ENCODE measurements around the gene GALNT12.

Gene GALNT12

GRCh38 chr9:98870782-98871557 lies 63.5 kb downstream of the GALNT12 start:
- Histone ChIP-seq H3K4me1 (ENCODE audit: control insufficient read depth, insufficient read depth, low read length) (no peaks in the 10 kb centered on the region), H3K27ac (ENCODE audit: extremely low read depth, low read depth, low read length) (no peak overlapping the region), H3K9me3 (ENCODE audit: control insufficient read depth, insufficient read depth, low read depth, low read length) (no peaks in the 10 kb centered on the region), H3K36me3 (ENCODE audit: control insufficient read depth in 2 of 2, insufficient read depth in 1 of 2, low read length in 2 of 2) (no peaks in the 10 kb centered on the region), H3K4me3 (ENCODE audit: low read depth, low read length) (no peak overlapping the region)
- CTCF ChIA-PET, result interaction anchor here (0.7 to 1.1 kb wide), 5 partner anchors 22 to 1706 kb away, joined by 3 to 4 read pairs (median 3); no protein-coding TSS in a partner anchor
- TF ChIP-seq MYNN (tag by site-specific recombination; IDR thresholded peaks at IDR 0.05; ENCODE audit: borderline replicate concordance) (no peak), HIC1 (tag by site-specific recombination; IDR thresholded peaks at IDR 0.05) (no peak), ZNF610 (tag by site-specific recombination; IDR thresholded peaks at IDR 0.05; ENCODE audit: borderline replicate concordance) (no peak), ZNF768 (tag by site-specific recombination; IDR thresholded peaks at IDR 0.05) (no peak), AEBP2 (tag by site-specific recombination; IDR thresholded peaks at IDR 0.05; ENCODE audit: borderline replicate concordance) (no peak), PRDM4 (tag by site-specific recombination; IDR thresholded peaks at IDR 0.05) (no peak), ZNF23 (tag by site-specific recombination; IDR thresholded peaks at IDR 0.05; ENCODE audit: borderline replicate concordance) (no peak), TSHZ1 (tag by site-specific recombination; IDR thresholded peaks at IDR 0.05; ENCODE audit: borderline replicate concordance) (no peak), ZNF394 (tag by site-specific recombination; IDR thresholded peaks at IDR 0.05; ENCODE audit: borderline replicate concordance) (no peak), ZNF138 (tag by site-specific recombination; IDR thresholded peaks at IDR 0.05; ENCODE audit: borderline replicate concordance) (no peak), ZNF335 (tag by site-specific recombination; conservative IDR thresholded peaks at IDR 0.05) (no peak), ZNF560 (tag by site-specific recombination; IDR thresholded peaks at IDR 0.05; ENCODE audit: borderline replicate concordance) (no peak), ZNF362 (tag by site-specific recombination; IDR thresholded peaks at IDR 0.05) (no peak), KLF1 (tag by site-specific recombination; IDR thresholded peaks at IDR 0.05) (no peak), ZNF530 (tag by site-specific recombination; IDR thresholded peaks at IDR 0.05; ENCODE audit: low read depth) (no peak), ZNF473 (tag by site-specific recombination; IDR thresholded peaks at IDR 0.05) (no peak), ZNF561 (tag by site-specific recombination; IDR thresholded peaks at IDR 0.05; ENCODE audit: borderline replicate concordance) (no peak)
- POLR2A ChIA-PET, result no interaction called here

Data from HEK293 (cell line).